ENCODE measurements around the gene PKHD1. TPM values are rescaled to one million over a fixed set of nuclear protein-coding genes. Genes with fewer than 3 reads are reported as not detected.

PKHD1 gene
- total RNA-seq, 1 experiment from 2014 or later: 0.71 TPM

DNA sequence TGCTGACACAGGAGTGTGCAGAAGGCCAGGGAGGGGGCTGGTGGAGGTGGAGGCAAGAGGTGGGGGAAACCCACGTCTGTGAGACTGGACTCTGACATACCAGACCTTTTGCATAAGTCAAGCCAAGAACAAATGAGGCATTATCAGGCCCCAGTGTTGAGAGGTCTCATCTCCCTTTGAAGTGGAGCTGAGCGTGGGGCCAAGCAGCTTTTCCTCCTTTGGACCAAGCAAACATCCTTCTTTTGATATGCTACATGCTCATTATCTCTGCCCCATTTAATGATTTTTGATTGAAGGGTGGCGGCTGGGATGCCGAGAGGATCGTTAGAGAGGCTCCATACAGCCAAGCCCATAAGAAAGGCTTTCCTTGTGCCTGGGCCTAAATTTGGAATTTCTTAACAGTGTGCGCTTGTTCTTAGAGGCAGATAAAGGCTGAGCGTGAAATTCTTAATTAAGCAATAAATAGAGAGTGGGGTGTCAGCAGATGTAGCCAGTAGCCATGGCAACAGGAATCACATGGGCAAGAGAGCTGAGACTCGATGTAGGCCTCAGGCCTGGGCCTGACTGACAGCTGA is 244.5 kb downstream of the PKHD1 start:
- H3K27me3 ChIP-seq: no peaks in the 10 kb centered on the region
- H3K4me1 ChIP-seq: peaks cover 44% of the 10 kb centered on the region
- DNase-seq: peak; percentile 72 to 91
- H3K4me3 ChIP-seq: no peak overlapping the region
- no peaks in the 10 kb centered on the region for H3K9me3 ChIP-seq (replicated peaks)
- no peaks in the 10 kb centered on the region for H3K36me3 ChIP-seq
- peak overlapping the region; percentile 89 for H3K27ac ChIP-seq

DNA sequence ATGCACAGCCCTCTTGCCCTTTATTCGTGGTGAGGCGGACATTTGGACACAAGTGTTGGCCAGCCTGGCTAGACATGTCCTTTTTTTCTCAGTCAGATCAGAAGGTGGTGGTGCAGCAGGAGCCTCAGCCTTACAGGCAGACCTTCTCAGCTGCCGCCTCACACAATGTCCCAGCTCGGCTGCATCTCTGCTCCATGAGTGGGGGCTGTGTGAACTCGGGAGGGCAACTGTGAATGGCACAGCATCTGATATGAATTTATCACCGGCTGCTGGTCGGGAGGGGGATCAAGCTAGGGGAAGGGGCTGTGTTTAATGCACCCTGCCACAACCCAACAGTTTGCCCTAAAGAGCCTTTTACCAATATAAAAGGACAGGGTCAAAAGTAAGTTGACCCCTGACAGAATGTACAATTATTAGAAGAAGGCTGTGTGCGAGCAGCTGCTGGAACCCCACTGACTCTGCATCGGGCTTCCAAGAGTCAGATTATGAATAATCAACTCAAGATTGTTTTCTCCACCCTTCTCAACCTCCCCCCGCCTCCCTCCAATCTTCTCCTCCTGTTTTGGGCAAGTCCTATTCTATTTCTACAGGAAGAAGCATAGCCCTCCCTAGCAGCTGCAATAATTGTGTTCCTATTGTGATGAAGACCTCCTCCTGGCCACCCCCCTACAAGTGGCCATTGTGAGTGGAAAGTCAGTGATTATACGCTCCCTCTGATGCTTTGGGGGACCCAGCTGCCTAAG is 245.2 kb downstream of the PKHD1 start:
- Histone ChIP-seq H3K36me3 (no peaks in the 10 kb centered on the region), H3K27me3 (no peaks in the 10 kb centered on the region), H3K27ac (peak overlapping the region; percentile 89), H3K4me3 (no peak overlapping the region), H3K9me3 (replicated peaks) (no peaks in the 10 kb centered on the region), H3K4me1 (peaks cover 44% of the 10 kb centered on the region)
- DNase-seq: peak; percentile 77 to 87

DNA sequence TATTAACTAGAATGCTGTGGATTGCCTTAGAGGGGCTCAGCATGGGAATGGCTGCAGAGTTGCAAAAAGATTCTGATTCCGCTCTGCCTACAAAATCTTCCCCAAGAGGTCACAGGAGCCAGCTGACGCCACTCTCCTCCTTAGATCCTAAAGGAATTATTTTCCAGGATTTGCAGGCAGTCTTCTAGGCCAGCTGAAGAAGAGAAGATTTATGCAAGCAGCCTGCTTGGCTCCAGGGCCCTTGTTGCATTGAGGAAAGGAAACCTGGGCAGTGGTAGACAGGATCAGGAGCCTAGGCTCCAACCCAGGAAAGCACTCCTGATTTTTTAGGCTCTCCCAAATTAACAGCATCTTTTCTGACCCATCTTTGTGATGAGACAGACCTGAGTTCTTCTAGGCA is 245.8 kb downstream of the PKHD1 start:
- Histone ChIP-seq H3K36me3 (no peaks in the 10 kb centered on the region), H3K27ac (peak overlapping the region; percentile 89)

DNA sequence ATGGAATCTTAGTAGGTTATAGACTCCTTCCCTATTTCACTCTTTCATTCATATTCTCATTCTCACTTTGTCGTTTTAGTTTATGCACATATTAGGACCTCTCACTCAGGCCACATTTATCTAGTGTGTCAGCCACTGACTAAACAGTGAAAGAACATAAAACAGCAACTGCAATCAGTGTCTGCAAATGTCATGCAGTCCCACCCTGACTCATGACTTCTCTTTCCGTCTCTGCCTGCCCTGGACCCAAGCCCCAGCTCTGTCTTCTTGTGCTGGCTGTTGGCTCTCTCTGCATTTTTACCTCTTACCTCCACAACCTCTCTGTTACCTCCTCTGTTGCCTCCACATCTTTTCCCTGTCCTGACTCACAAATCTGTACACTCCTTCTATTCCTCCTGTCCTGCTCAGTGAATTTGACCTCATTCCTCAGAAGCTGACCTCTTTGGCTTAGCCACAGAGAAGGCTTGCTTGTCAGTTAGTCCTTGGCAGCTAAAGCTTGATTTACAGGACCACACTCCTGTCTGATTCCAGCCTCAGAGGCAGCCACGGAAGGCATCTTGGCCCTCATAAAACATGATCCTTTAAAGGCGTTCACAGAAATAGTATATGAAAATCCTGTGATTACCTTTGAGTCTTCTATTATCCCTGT is 247.6 kb downstream of the PKHD1 start:
- Histone ChIP-seq H3K36me3 (no peaks in the 10 kb centered on the region), H3K27me3 (no peaks in the 10 kb centered on the region), H3K4me3 (no peak overlapping the region), H3K9me3 (replicated peaks) (no peaks in the 10 kb centered on the region), H3K27ac (no peak overlapping the region), H3K4me1 (peaks cover 44% of the 10 kb centered on the region)
- DNase-seq: peak in 1 of 2 experiments; percentile 13

More for the DNA sequence above, 245.8 kb downstream of the PKHD1 start:
- H3K4me3 ChIP-seq: no peak overlapping the region
- DNase-seq: peak; percentile 29 to 51
- no peaks in the 10 kb centered on the region for H3K9me3 ChIP-seq (replicated peaks)
- H3K4me1 ChIP-seq: peaks cover 44% of the 10 kb centered on the region
- no peaks in the 10 kb centered on the region for H3K27me3 ChIP-seq

DNA sequence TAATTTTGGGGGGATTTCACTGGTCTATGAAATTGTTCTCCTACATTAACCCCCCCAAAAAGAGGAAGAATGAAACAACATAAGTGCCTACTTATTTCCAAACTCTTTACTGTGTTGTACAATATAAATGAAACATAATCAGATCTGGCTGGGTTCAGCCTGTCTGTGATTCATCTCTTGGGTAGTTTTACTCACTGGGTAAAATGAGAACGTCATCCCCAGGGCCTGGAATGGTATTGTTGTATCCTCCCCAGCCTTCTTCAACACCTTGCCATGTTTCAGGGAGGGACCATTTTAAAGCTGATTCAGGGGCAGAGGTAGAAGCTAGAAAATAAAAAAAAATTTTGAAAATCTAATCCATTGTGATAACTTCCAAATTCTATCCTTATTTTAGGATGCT is 256.7 kb downstream of the PKHD1 start:
- Histone ChIP-seq H3K4me3 (no peak overlapping the region), H3K9me3 (replicated peaks) (no peaks in the 10 kb centered on the region), H3K27me3 (no peaks in the 10 kb centered on the region), H3K36me3 (no peaks in the 10 kb centered on the region), H3K4me1 (no peaks in the 10 kb centered on the region), H3K27ac (no peak overlapping the region)
- no peak for DNase-seq

DNA sequence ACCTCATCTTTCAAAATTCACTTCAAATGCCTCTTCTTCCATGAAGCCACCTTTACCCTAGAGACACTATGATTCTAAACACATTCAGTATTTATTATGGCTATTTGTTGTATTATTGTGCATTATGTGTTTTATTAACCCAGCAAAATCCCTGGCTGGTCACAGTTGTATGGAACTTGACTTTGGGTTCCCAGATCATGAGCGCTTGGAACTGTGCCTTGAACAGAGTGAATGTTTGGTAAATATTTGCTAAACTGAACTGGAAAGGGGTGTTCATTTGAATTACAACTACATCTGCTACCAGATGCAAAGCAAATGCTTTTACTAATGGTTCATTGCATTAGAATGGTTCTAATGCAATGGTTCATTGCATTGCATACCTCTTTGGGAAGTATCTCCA is 259.8 kb downstream of the PKHD1 start:
- DNase-seq: no peak

DNA sequence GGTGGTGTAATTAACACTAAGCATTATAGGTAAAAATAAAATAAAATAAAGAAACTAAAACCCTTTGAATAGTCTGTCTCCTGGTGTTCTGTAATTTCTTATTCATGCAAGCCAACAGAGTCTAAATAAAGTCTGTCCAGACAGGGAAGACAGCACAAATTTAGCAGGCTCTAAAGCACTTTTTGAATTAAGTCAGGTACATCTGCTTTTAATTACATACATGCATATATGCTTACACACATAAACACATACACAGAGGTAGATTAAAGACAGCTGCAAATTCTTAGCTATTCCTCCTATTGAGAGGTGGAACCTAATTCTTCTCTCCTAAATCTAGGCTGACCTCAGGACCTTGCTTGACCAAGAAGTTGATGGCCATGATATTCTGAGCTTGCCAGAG is 262.5 kb downstream of the PKHD1 start:
- H3K27me3 ChIP-seq: no peaks in the 10 kb centered on the region
- no peaks in the 10 kb centered on the region for H3K4me1 ChIP-seq
- no peaks in the 10 kb centered on the region for H3K36me3 ChIP-seq
- H3K27ac ChIP-seq: no peak overlapping the region
- no peak for DNase-seq
- no peak overlapping the region for H3K4me3 ChIP-seq
- H3K9me3 ChIP-seq (replicated peaks): no peaks in the 10 kb centered on the region

More for the DNA sequence above, 259.8 kb downstream of the PKHD1 start:
- Histone ChIP-seq H3K9me3 (replicated peaks) (no peaks in the 10 kb centered on the region), H3K36me3 (no peaks in the 10 kb centered on the region), H3K4me3 (no peak overlapping the region), H3K27ac (no peak overlapping the region), H3K27me3 (no peaks in the 10 kb centered on the region), H3K4me1 (no peaks in the 10 kb centered on the region)

DNA sequence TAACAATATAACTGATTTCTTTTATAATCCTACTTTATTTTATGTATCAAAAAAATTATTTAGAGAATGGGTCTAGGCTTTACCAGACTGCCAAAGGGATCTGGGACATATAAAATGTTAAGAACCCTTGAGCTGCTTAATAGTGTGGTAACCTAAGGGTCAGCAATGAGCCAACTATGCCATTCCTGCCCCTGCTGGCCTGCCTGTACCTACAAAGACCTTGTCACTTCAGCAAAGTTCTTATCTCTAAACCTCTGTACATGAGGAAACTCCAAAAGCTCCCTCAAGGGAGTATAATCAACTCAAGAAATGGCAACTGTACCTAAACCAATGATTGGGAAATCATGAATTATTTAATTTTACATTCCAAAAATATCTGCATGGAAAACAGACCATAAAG is 266.9 kb downstream of the PKHD1 start:
- Histone ChIP-seq H3K36me3 (no peaks in the 10 kb centered on the region), H3K9me3 (replicated peaks) (no peaks in the 10 kb centered on the region), H3K4me1 (no peaks in the 10 kb centered on the region), H3K4me3 (no peak overlapping the region), H3K27me3 (no peaks in the 10 kb centered on the region), H3K27ac (no peak overlapping the region)
- DNase-seq: no peak

DNA sequence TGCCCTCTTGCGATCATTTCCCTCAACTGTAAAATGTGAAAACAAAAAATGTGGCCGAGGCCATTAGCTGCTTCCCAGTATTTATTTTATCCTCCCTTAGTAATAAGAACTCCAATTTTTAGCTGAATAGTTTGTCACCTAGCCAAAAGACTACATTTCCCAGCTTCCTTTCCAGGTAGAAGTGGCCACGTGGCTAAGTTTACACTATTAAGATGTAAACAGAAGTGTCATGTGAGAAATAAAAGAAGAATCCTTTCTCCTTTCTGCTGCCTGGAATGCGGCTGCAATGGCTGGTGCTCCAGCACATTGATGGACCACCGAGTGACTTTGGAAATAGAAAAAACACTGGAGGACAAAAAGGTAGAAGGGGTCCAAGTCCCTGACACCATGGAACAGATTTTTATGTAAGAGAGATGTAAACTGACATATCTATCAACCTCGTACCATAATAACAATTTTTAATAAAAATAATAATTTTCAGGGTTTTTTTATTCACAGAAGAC is 268.8 kb downstream of the PKHD1 start:
- Histone ChIP-seq H3K4me3 (no peak overlapping the region), H3K9me3 (replicated peaks) (no peaks in the 10 kb centered on the region), H3K36me3 (no peaks in the 10 kb centered on the region), H3K27me3 (no peaks in the 10 kb centered on the region), H3K27ac (no peak overlapping the region), H3K4me1 (no peaks in the 10 kb centered on the region)
- DNase-seq: no peak

DNA sequence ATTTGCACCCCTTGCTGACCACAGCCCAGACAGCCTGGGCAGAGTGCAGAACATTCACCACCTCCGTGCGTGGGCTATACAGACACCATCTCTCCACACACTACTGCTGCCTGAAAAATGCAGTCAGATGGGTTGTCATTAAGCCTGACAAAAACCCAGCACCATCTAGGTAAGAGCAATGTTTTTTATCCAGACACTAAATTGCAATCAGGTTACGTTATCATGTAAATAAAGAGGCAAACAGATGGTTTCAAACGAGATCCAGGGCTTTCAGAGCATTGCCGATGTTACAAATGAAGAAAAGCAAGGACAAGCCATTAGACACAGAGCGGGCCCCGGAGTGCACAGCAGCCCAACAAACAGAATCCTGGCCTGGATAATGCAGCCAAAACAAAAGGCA is 269.6 kb downstream of the PKHD1 start:
- Histone ChIP-seq H3K27ac (no peak overlapping the region), H3K4me1 (no peaks in the 10 kb centered on the region), H3K4me3 (no peak overlapping the region), H3K9me3 (replicated peaks) (no peaks in the 10 kb centered on the region), H3K36me3 (no peaks in the 10 kb centered on the region), H3K27me3 (no peaks in the 10 kb centered on the region)
- no peak for DNase-seq

DNA sequence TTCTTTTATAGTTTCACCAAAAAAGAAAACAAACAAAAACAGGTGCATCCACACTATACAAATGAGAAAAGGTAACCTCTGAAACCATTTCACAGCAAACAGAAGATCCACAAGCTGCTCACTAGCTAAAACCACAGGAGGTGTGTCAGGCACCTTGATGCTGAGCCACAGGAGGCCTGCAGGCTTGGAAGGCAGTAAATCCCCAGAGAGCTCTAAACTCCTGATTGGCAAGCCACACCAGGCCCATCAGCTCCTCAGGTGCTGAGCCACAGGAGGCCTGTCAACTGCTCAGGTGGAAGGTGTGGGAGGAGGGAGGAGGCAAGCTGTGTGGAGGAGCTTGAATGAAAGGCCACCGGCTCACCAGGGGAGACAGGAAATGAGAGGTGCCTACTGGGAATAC is 273.0 kb downstream of the PKHD1 start:
- Histone ChIP-seq H3K27me3 (no peaks in the 10 kb centered on the region), H3K9me3 (replicated peaks) (no peaks in the 10 kb centered on the region), H3K4me3 (no peak overlapping the region), H3K4me1 (no peaks in the 10 kb centered on the region), H3K27ac (no peak overlapping the region), H3K36me3 (no peaks in the 10 kb centered on the region)
- no peak for DNase-seq

DNA sequence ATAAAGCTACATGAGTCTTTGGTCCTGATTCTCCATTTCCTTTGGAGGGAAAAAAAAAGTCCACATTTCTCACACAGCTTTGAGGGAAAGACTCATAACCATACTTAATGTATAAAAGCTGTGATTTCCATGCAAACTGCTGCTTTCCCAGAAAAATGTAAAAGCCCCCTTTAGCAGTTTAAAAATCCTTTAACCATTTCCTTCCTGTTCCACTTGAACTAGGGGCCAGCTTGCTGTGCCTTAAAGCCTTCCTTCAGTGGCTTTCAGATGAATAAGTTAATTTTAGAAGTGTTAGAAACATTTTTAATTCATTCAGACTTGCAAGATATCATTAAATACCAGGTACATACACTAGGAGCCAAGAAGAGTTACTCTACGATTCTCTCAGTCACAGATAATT is 273.5 kb downstream of the PKHD1 start:
- H3K27ac ChIP-seq: no peak overlapping the region
- no peaks in the 10 kb centered on the region for H3K27me3 ChIP-seq
- H3K4me3 ChIP-seq: no peak overlapping the region
- H3K9me3 ChIP-seq (replicated peaks): no peaks in the 10 kb centered on the region
- no peaks in the 10 kb centered on the region for H3K36me3 ChIP-seq
- no peak for DNase-seq
- no peaks in the 10 kb centered on the region for H3K4me1 ChIP-seq

DNA sequence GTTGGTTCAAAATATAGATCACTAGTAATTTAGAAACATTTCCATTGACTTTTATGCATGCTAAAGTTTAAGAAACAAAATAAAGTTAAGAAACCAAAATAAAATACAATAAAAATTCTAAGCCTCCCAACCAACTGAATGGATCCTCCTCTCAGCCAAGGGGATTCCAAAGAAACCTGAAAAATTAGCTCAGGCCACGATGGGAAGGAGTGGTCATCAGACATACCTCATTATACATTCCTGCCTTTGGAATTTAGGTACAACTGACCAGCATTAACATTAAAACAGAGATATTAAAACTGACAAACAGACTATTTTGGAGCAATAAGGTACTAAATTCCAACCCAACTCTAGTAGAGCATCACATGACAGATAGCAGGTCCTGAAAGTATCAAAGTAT is 275.2 kb downstream of the PKHD1 start:
- no peak for DNase-seq
- Histone ChIP-seq H3K36me3 (no peaks in the 10 kb centered on the region), H3K4me3 (no peak overlapping the region), H3K9me3 (replicated peaks) (no peaks in the 10 kb centered on the region), H3K27me3 (no peaks in the 10 kb centered on the region), H3K4me1 (no peaks in the 10 kb centered on the region), H3K27ac (no peak overlapping the region)

DNA sequence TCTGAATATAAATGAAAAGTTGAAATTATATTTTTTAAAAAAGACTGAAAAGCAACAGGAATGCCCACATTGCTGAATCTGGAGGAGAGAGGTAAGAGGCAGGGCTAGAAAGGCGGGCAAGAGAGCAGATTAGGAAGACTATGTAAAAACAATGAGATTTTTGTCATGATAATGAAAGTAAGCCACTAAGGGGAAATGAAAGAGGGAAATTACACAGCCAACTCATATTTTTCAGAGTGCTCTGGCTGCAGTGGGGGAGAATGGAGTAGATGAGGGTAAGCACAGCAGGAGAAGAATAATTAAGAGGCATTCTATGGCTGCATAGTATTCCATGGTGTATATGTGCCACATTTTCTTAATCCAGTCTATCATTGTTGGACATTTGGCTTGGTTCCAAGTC is 281.9 kb downstream of the PKHD1 start:
- Histone ChIP-seq H3K36me3 (no peaks in the 10 kb centered on the region), H3K4me1 (no peaks in the 10 kb centered on the region), H3K4me3 (no peak overlapping the region), H3K9me3 (replicated peaks) (no peaks in the 10 kb centered on the region), H3K27ac (no peak overlapping the region), H3K27me3 (no peaks in the 10 kb centered on the region)
- no peak for DNase-seq

DNA sequence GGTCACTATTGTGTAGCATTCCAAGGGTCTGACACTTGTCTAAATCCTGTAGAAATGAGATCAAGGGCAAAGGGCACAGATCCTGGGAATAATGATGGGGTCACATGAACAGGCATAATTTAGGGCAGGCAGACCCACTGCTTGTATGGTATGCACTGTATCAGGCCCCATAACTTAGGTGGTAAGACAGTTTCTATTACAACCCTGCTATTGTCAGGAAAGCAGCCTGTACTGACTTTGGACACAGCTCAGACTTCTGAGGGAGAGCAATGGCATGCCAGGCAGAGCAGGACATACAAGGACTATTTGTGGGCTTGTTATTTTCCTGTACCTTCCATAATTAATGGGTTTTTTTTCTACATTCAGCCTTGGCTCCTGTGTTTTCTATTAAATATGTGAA is 286.8 kb downstream of the PKHD1 start:
- H3K4me1 ChIP-seq: no peaks in the 10 kb centered on the region
- H3K9me3 ChIP-seq (replicated peaks): no peaks in the 10 kb centered on the region
- H3K27me3 ChIP-seq: no peaks in the 10 kb centered on the region
- H3K27ac ChIP-seq: no peak overlapping the region
- no peak for DNase-seq
- H3K4me3 ChIP-seq: no peak overlapping the region
- no peaks in the 10 kb centered on the region for H3K36me3 ChIP-seq
